GM21360 (cell line): Measurements from ENCODE around the gene NXNL2.

Source experiments
- ATAC-seq: cut with Tn5 transposase; IDR thresholded peaks from one replicate; pipeline ENCODE4 v1.9.1; 2021; ENCODE audit warnings: mild to moderate bottlenecking, moderate library complexity; ENCODE audit not compliant: unreplicated experiment

The NXNL2 gene

GRCh38 chr9:88534456-88535225, at the start of gene NXNL2:
Gene NXNL2 (plus strand): TSS chr9:88535178. CDS start chr9:88535435, 257 bp downstream.
- no peak for ATAC-seq

- no peak for ATAC-seq
These were observed 46.8 kb upstream of the NXNL2 start for GRCh38 chr9:88488166-88488565.

GRCh38 chr9:88494983-88495721, 39.8 kb upstream of the NXNL2 start:
- no peak for ATAC-seq

GRCh38 chr9:88497224-88497623, 37.8 kb upstream of the NXNL2 start:
- ATAC-seq: no peak

- no peak for ATAC-seq
These were observed 36.1 kb upstream of the NXNL2 start for GRCh38 chr9:88498880-88499279.

- no peak for ATAC-seq
These were observed 33.9 kb upstream of the NXNL2 start for GRCh38 chr9:88501086-88501485.

- ATAC-seq: no peak
These were observed 32.4 kb upstream of the NXNL2 start for GRCh38 chr9:88502552-88503034.

GRCh38 chr9:88503081-88503844, 31.7 kb upstream of the NXNL2 start:
- no peak for ATAC-seq

GRCh38 chr9:88503845-88504764, 30.9 kb upstream of the NXNL2 start:
- ATAC-seq: no peak

- no peak for ATAC-seq
These were observed 26.7 kb upstream of the NXNL2 start for GRCh38 chr9:88508326-88508725.

GRCh38 chr9:88511906-88512305, 23.1 kb upstream of the NXNL2 start:
- ATAC-seq: no peak

- ATAC-seq: no peak
These were observed 20.7 kb upstream of the NXNL2 start for GRCh38 chr9:88514247-88514646.

GRCh38 chr9:88521308-88521707, 13.7 kb upstream of the NXNL2 start:
- ATAC-seq: no peak

GRCh38 chr9:88522360-88522759, 12.6 kb upstream of the NXNL2 start:
- no peak for ATAC-seq

GRCh38 chr9:88523056-88523455, 11.9 kb upstream of the NXNL2 start:
- ATAC-seq: no peak

- no peak for ATAC-seq
These were observed 10.1 kb upstream of the NXNL2 start for GRCh38 chr9:88524911-88525310.

GRCh38 chr9:88527618-88528017, 7.4 kb upstream of the NXNL2 start:
- ATAC-seq: no peak

- no peak for ATAC-seq
These were observed 6.7 kb upstream of the NXNL2 start for GRCh38 chr9:88528080-88528790.

- ATAC-seq: no peak
These were observed 5.5 kb upstream of the NXNL2 start for GRCh38 chr9:88529496-88529895.

- no peak for ATAC-seq
These were observed 4.9 kb upstream of the NXNL2 start for GRCh38 chr9:88530051-88530450.
